ENCODE data around the gene RFX5.

Gene RFX5

DNA sequence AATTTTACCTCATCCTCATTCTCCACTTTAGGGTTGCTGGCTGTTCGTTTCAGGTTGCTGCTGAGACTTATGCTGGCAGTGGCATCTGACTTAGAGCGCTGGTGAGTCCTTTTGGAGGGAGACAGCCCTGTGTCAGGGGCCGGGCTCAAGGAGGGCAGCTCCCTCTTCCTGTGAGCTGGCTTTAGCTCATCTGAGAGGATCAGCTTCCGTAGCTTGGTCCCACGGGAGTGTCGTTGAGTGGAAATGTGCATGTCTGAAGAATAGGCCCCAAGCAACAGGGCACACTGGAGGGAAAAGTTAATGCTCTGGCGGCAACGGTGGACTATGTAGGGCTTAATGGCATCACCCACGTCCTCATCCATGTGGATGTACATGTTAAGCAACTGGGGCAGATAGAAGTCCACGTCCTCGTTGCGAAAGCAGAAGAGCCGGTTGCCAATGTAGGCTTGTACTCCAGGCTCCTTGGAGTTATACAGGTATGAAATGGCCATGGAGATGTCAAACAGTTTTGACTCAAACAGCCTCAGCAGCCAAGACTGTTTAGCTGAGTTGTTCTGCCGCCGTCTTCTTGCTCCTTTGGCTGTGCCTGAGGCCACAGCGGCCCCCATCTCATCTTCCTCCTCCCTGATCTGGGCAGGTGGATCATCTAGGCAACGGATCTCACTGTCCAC, 31.4 kb downstream of the RFX5 start:
- no peak overlapping the region for H3K4me3 ChIP-seq (replicated peaks in 1 of 2; ENCODE audit: low read depth in 2 of 2, low read length in 2 of 2)
- TF ChIP-seq CTCF (IDR thresholded peaks at IDR 0.05; ENCODE audit: low read depth, low read length): no peak
- DNase-seq (ENCODE audit: low read depth in 2 of 2): peak in 1 of 2 donors; percentile 44

GRCh38 chr1:151314137-151314875, 32.7 kb downstream of the RFX5 start:
- TF ChIP-seq CTCF (IDR thresholded peaks at IDR 0.05; ENCODE audit: low read depth, low read length): no peak
- DNase-seq (ENCODE audit: low read depth in 2 of 2): peak; percentile 85 to 91
- no peak overlapping the region for H3K4me3 ChIP-seq (replicated peaks in 1 of 2; ENCODE audit: low read depth in 2 of 2, low read length in 2 of 2)

DNA sequence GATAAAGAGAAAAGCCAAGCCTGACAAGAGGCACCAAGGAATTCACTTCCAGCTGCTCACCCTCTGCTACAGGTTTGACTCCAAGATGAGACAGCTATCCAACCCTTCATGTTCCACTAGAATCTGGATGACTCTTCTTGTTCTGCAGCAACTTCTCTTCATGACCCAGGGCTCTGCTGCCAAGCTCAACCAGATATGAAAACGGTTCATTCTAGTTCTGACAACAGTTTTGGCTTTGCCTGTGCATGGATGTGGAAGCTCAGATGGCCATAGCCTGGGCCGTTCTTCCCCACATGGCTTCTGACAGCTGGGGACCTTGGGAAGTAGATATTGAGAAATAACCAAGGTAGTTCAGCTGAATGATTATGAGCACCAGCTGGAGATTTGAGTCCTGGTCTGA, 33.6 kb downstream of the RFX5 start:
- no peak overlapping the region for H3K4me3 ChIP-seq (replicated peaks in 1 of 2; ENCODE audit: low read depth in 2 of 2, low read length in 2 of 2)
- peak; percentile 15 to 42 for DNase-seq (ENCODE audit: low read depth in 2 of 2)

DNA sequence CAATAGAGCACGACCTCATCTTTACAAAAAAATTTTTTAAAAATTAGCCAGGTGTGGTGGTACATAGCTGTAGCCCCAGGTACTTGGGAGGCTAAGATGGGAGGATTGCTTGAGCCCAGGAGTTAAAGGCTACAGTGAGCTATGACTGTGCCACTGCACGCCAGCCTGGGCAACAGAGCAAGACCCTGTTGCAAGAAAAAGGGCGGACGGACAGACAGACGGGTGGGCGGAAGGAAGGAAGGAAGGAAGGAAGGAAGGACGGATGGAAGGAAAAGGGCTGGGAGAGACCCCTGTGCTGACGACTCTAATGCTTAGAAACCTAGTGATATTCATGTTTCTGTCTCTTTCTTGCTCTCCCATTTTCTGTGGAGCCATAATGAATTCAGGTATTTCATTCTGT, 34.2 kb downstream of the RFX5 start:
- TF ChIP-seq CTCF (IDR thresholded peaks at IDR 0.05; ENCODE audit: low read depth, low read length): no peak
- DNase-seq (ENCODE audit: low read depth in 2 of 2): no peak

More for the DNA sequence above, 33.6 kb downstream of the RFX5 start:
- TF ChIP-seq CTCF (IDR thresholded peaks at IDR 0.05; ENCODE audit: low read depth, low read length): no peak

GRCh38 chr1:151312411-151312810, 34.6 kb downstream of the RFX5 start:
- no peak overlapping the region for H3K4me3 ChIP-seq (replicated peaks in 1 of 2; ENCODE audit: low read depth in 2 of 2, low read length in 2 of 2)
- peak in 1 of 2 donors; percentile 74 for DNase-seq (ENCODE audit: low read depth in 2 of 2)
- no peak for TF ChIP-seq CTCF (IDR thresholded peaks at IDR 0.05; ENCODE audit: low read depth, low read length)

More for the DNA sequence above, 34.2 kb downstream of the RFX5 start:
- no peak overlapping the region for H3K4me3 ChIP-seq (replicated peaks in 1 of 2; ENCODE audit: low read depth in 2 of 2, low read length in 2 of 2)

DNA sequence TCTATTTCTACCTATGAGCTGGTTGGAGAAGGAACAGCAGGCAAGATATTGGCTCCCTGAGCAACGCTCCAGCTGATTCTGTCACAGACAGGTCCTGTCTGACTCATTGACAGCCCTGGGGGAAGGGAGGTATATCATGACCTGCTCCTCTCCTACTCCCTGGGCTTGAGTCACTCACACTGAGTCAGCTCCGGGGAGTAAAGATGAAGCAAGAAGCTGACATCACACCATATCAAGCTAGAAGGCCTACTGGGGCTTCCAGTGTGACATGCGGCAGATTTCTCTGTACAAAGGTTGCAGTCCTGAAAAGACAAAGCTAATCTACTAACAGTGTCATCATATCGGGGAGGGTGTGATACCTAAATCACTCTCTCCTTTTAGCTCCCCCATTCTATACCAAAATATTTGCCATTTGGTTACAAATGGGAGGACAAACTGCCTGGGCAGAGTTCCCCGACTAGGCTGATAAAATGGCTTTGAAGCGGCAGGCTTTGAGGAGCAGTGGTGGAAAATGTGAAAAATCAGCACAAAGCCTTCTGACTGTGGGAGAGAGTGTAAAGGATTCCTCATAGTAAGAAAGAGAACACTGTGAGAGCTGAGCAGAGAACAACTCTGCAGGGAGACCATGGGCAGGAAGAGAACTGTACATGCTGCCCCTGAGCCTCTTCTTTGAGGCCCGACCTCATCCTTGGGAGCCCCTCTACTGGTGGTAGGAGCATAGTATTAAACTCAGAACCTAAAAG, 35.3 kb downstream of the RFX5 start:
- TF ChIP-seq CTCF (IDR thresholded peaks at IDR 0.05; ENCODE audit: low read depth, low read length): no peak
- H3K4me3 ChIP-seq (replicated peaks in 1 of 2; ENCODE audit: low read depth in 2 of 2, low read length in 2 of 2): no peak overlapping the region
- DNase-seq (ENCODE audit: low read depth in 2 of 2): peak; percentile 97 to 100

Data from cardiac fibroblast (primary cell).